H9 (cell line): ENCODE data around the gene LARP4B. TPM values are rescaled to one million over a fixed set of nuclear protein-coding genes. Genes with fewer than 3 reads are reported as not detected.

ENCODE experiments used
- DNase-seq: peaks from one replicate; pipeline ENCODE4 v3.0.0-alpha.2; 2017
- H2AFZ ChIP-seq: one replicate; pipeline ENCODE4 v1.6.1; 2013; ENCODE audit warnings: mild to moderate bottlenecking, low read length, control low read depth, moderate library complexity
- H2AK5ac ChIP-seq: 2 replicates; pipeline ENCODE4 v1.6.1; 2013; ENCODE audit warnings: low read length, control low read depth, mixed read lengths; ENCODE audit not compliant: insufficient read length
- H2BK120ac ChIP-seq: one replicate; pipeline ENCODE4 v1.6.1; 2013; ENCODE audit warnings: low read depth, mild to moderate bottlenecking, low read length, control low read depth, inconsistent platforms; ENCODE audit not compliant: poor library complexity, severe bottlenecking
- H2BK12ac ChIP-seq: 2 replicates; pipeline ENCODE4 v1.6.1; 2013; ENCODE audit warnings: low read length, control low read depth, mixed read lengths, low read depth; ENCODE audit not compliant: insufficient read length
- H2BK15ac ChIP-seq: 2 replicates; pipeline ENCODE4 v1.6.1; 2013; ENCODE audit warnings: low read depth, low read length, control low read depth
- H2BK20ac ChIP-seq: one replicate; pipeline ENCODE4 v1.6.1; 2013; ENCODE audit warnings: low read depth, mild to moderate bottlenecking, low read length, control low read depth, inconsistent platforms; ENCODE audit not compliant: poor library complexity, severe bottlenecking
- H2BK5ac ChIP-seq: 2 replicates; pipeline ENCODE4 v1.6.1; 2013; ENCODE audit warnings: low read length, control low read depth, mixed read lengths; ENCODE audit not compliant: insufficient read length
- H3K14ac ChIP-seq: 2 replicates; pipeline ENCODE4 v1.6.1; 2013; ENCODE audit warnings: low read length, control low read depth; ENCODE audit not compliant: insufficient read depth
- H3K18ac ChIP-seq: 2 replicates; pipeline ENCODE4 v1.6.1; 2013; ENCODE audit warnings: low read depth, mild to moderate bottlenecking, mixed read lengths, low read length, control low read depth; ENCODE audit not compliant: insufficient read length
- H3K23ac ChIP-seq: 2 replicates; pipeline ENCODE4 v1.6.1; 2013; ENCODE audit warnings: low read length, control low read depth, mixed read lengths, low read depth; ENCODE audit not compliant: insufficient read length
- H3K23me2 ChIP-seq: 2 replicates; pipeline ENCODE4 v1.6.1; 2013; ENCODE audit warnings: low read depth, mild to moderate bottlenecking, mixed read lengths, low read length, control low read depth; ENCODE audit not compliant: insufficient read length, poor library complexity, severe bottlenecking
- H3K27ac ChIP-seq: 2 replicates; pipeline ENCODE4 v1.5.1; 2013; ENCODE audit warnings: low read length, control low read depth, mixed read lengths, low read depth; ENCODE audit not compliant: insufficient read length
- H3K27me3 ChIP-seq: 2 replicates; pipeline ENCODE4 v1.6.1; 2013; ENCODE audit warnings: low read length, control low read depth, inconsistent platforms; ENCODE audit not compliant: insufficient read depth
- H3K4ac ChIP-seq: 2 replicates; pipeline ENCODE4 v1.6.1; 2013; ENCODE audit warnings: low read depth, mild to moderate bottlenecking, control low read depth, inconsistent platforms, low read length, moderate library complexity
- H3K4me1 ChIP-seq: 2 replicates; pipeline ENCODE4 v1.6.1; 2013; ENCODE audit warnings: low read length, control low read depth, inconsistent platforms; ENCODE audit not compliant: insufficient read depth
- H3K4me2 ChIP-seq: 2 replicates; pipeline ENCODE4 v1.6.1; 2013; ENCODE audit warnings: low read length, control low read depth, mixed read lengths; ENCODE audit not compliant: insufficient read length, insufficient read depth
- H3K56ac ChIP-seq: 2 replicates; pipeline ENCODE4 v1.6.1; 2013; ENCODE audit warnings: low read depth, mild to moderate bottlenecking, mixed read lengths, low read length, control low read depth; ENCODE audit not compliant: insufficient read length
- H3K79me1 ChIP-seq: 2 replicates; pipeline ENCODE4 v1.6.1; 2013; ENCODE audit warnings: low read depth, mild to moderate bottlenecking, moderate library complexity, low read length, control low read depth, inconsistent platforms; ENCODE audit not compliant: insufficient read depth, poor library complexity, severe bottlenecking
- H3K79me2 ChIP-seq: 2 replicates; pipeline ENCODE4 v1.6.1; 2013; ENCODE audit warnings: low read length, control low read depth, inconsistent platforms; ENCODE audit not compliant: insufficient read depth
- H3K9ac ChIP-seq: 2 replicates; pipeline ENCODE4 v1.6.1; 2013; ENCODE audit warnings: low read length, control low read depth, mixed read lengths; ENCODE audit not compliant: insufficient read length; ENCODE audit errors: extremely low read depth
- H3K9me3 ChIP-seq: one replicate; pipeline ENCODE4 v1.6.1; 2013; ENCODE audit warnings: low read depth, low read length, inconsistent platforms; ENCODE audit not compliant: control insufficient read depth
- H3T11ph ChIP-seq: one replicate; pipeline ENCODE4 v1.6.1; 2013; ENCODE audit warnings: mild to moderate bottlenecking, low read length, control low read depth, inconsistent platforms
- H4K20me1 ChIP-seq: one replicate; pipeline ENCODE4 v1.6.1; 2013; ENCODE audit not compliant: control insufficient read depth, insufficient read length, insufficient read depth
- H4K5ac ChIP-seq: 2 replicates; pipeline ENCODE4 v1.6.1; 2013; ENCODE audit warnings: low read depth, mild to moderate bottlenecking, mixed read lengths, low read length, control low read depth; ENCODE audit not compliant: insufficient read length
- H4K8ac ChIP-seq: replicated peaks from 2 replicates; pipeline ENCODE4 v1.6.1; 2013; ENCODE audit warnings: low read length, control low read depth, mixed read lengths, low read depth; ENCODE audit not compliant: insufficient read length
- H4K91ac ChIP-seq: 2 replicates; pipeline ENCODE4 v1.6.1; 2013; ENCODE audit warnings: low read depth, mild to moderate bottlenecking, moderate library complexity, mixed read lengths, low read length, control low read depth; ENCODE audit not compliant: insufficient read length
- H3K27ac Mint-ChIP-seq, 3 experiments: 2 replicates in 2 of 3; 3 replicates in 1 of 3; pipeline ENCODE4 v1.8.0; 2020 to 2021; ENCODE audit warnings: mixed read lengths in 3 of 3, mild to moderate bottlenecking in 1 of 3, moderate library complexity in 1 of 3
- H3K27me3 Mint-ChIP-seq: 2 replicates; pipeline ENCODE4 v1.8.0; 2021; ENCODE audit warnings: low read depth, mild to moderate bottlenecking, moderate library complexity, mixed read lengths
- H3K36me3 Mint-ChIP-seq, 3 experiments: 2 replicates in 2 of 3; 3 replicates in 1 of 3; pipeline ENCODE4 v1.8.0; 2020 to 2021; ENCODE audit warnings: low read depth in 3 of 3, mixed read lengths in 3 of 3; ENCODE audit not compliant: insufficient read depth in 1 of 3
- H3K4me1 Mint-ChIP-seq, 2 experiments: 2 replicates each; pipeline ENCODE4 v1.8.0; 2020; ENCODE audit warnings: mixed read lengths in 2 of 2
- H3K4me3 Mint-ChIP-seq, 2 experiments: 2 replicates in 1 of 2; 3 replicates in 1 of 2; pipeline ENCODE4 v1.8.0; 2020 to 2021; ENCODE audit warnings: mild to moderate bottlenecking in 2 of 2, mixed read lengths in 2 of 2, moderate library complexity in 1 of 2
- H3K9me3 Mint-ChIP-seq, 2 experiments: 2 replicates in 1 of 2; 3 replicates in 1 of 2; pipeline ENCODE4 v1.8.0; 2020; ENCODE audit warnings: mild to moderate bottlenecking in 2 of 2, mixed read lengths in 2 of 2, moderate library complexity in 1 of 2
- CTCF ChIP-seq: fragments of 200-600 bp; sonication (generic); conservative IDR thresholded peaks from 3 replicates; pipeline ENCODE4 v1.8.0; 2021; ENCODE audit warnings: antibody characterized with exemption, mild to moderate bottlenecking
- WGBS: extraction: QIAGEN DNeasy Blood & Tissue Kit; methylation state at CpG from one replicate; pipeline ENCODE4 v1.1.7; 2013; ENCODE audit warnings: missing lambda C conversion rate, low lambda C conversion rate, mixed read lengths; ENCODE audit not compliant: insufficient read length; ENCODE audit errors: extremely low coverage; 5-methylcytosine and 5-hydroxymethylcytosine counted together
- total RNA-seq: library from RNA; stranded (reverse); gene quantifications from 2 replicates; pipeline ENCODE4 v1.2.1, GENCODE V29; 2021

LARP4B gene
- total RNA-seq, 1 experiment from 2014 or later, result 88.9 TPM

DNA sequence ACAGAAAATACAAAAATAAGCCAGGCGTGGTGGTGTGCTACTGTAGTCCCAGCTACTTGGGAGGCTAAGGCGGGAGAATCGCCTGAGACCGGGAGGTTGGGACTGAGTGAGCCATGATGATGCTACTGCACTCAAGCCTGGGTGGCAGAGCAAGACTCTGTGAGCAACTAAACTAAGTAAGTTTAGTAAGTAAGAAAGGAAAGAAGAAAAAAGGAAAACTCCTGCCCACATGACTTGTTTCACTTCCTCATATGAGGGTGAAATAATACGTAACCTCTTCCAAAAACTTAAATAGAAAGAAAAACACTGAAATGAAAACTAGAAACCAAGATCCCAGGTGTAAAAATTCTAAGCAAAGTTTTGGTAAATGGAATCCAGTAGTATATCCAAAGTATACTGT, 79.6 kb downstream of the LARP4B start:
- peaks cover 49 to 75% (median 50%) of the 10 kb centered on the region in 3 experiments for H3K36me3 Mint-ChIP-seq
- no peak for DNase-seq
- H3K4me1 Mint-ChIP-seq, result peaks cover 3 to 8% of the 10 kb centered on the region in 2 experiments
- H3K27me3 ChIP-seq, result no peaks in the 10 kb centered on the region
- H3K4me3 Mint-ChIP-seq, result no peak overlapping the region
- no peaks in the 10 kb centered on the region for H3K23me2 ChIP-seq
- H2BK120ac ChIP-seq, result no peak overlapping the region
- WGBS, result no CpG with 5 or more reads among the region's 5 CpGs
- H2BK15ac ChIP-seq, result no peak overlapping the region
- H3K79me1 ChIP-seq, result peaks cover 4% of the 10 kb centered on the region
- no peak overlapping the region for H2BK20ac ChIP-seq
- no peaks in the 10 kb centered on the region; the same call in 1 of the 2 replicates for H3K4me1 ChIP-seq
- no peak overlapping the region for H3K14ac ChIP-seq
- no peak overlapping the region for H4K8ac ChIP-seq
- H3K23ac ChIP-seq, result no peak overlapping the region
- H4K5ac ChIP-seq, result no peak overlapping the region
- H3K27ac ChIP-seq, result no peak overlapping the region
- no peak overlapping the region for H3K9ac ChIP-seq
- H3K79me2 ChIP-seq, result peaks cover 6% of the 10 kb centered on the region; the same call in 1 of the 2 replicates
- peaks cover 17 to 19% of the 10 kb centered on the region in 2 experiments for H3K9me3 Mint-ChIP-seq
- no peaks in the 10 kb centered on the region for H3K9me3 ChIP-seq
- no peak overlapping the region for H2BK5ac ChIP-seq
- H3T11ph ChIP-seq, result no peak overlapping the region
- H2AK5ac ChIP-seq, result no peak overlapping the region
- no peak overlapping the region for H3K4ac ChIP-seq
- H2BK12ac ChIP-seq, result no peak overlapping the region
- H2AFZ ChIP-seq, result no peak overlapping the region
- no peak overlapping the region for H4K91ac ChIP-seq
- no peak overlapping the region for H3K18ac ChIP-seq
- H3K4me2 ChIP-seq, result no peak overlapping the region
- TF ChIP-seq CTCF, result no peak
- H4K20me1 ChIP-seq, result no peaks in the 10 kb centered on the region
- no peaks in the 10 kb centered on the region for H3K27me3 Mint-ChIP-seq
- H3K27ac Mint-ChIP-seq, result no peak overlapping the region
- H3K56ac ChIP-seq, result no peak overlapping the region
